Hepatic stellate cell (primary cell): ENCODE results near the gene DVL3.
"Not testable (repeated sequence)": the region's sequence is repeated elsewhere in the genome, so short reads cannot be mapped to it uniquely, and the experiment has no call there.

Experiments
- DNase-seq: peaks from one replicate; pipeline ENCODE4 v3.0.0; 2011; ENCODE audit warnings: low spot score

Gene DVL3

GRCh38 chr3:184154885-184155643 lies at the start of gene DVL3:
Gene DVL3, plus strand, starts transcription at chr3:184155377. Its CDS starts 259 bp downstream, at chr3:184155636.
- DNase-seq, result peak; percentile 73

GRCh38 chr3:184110316-184110725 lies 44.9 kb upstream of the DVL3 start:
- DNase-seq, result no peak

- no peak for DNase-seq
These were observed 39.2 kb upstream of the DVL3 start for GRCh38 chr3:184116017-184116416.

- DNase-seq, result no peak
These were observed 37.5 kb upstream of the DVL3 start for GRCh38 chr3:184117636-184118035.

GRCh38 chr3:184121031-184121430 lies 34.1 kb upstream of the DVL3 start:
- DNase-seq, result not testable (repeated sequence)

GRCh38 chr3:184126006-184126405 lies 29.2 kb upstream of the DVL3 start:
- no peak for DNase-seq

- peak; percentile 40 for DNase-seq
These were observed 26.2 kb upstream of the DVL3 start for GRCh38 chr3:184129012-184129411.

GRCh38 chr3:184132945-184133344 lies 22.2 kb upstream of the DVL3 start:
- DNase-seq, result no peak

- peak; percentile 63 for DNase-seq
These were observed 21.1 kb upstream of the DVL3 start for GRCh38 chr3:184133840-184134745.

- DNase-seq, result no peak
These were observed 20.4 kb upstream of the DVL3 start for GRCh38 chr3:184134746-184135148.

- DNase-seq, result peak; percentile 92
These were observed 19.8 kb upstream of the DVL3 start, which contains the start of gene EIF2B5 for GRCh38 chr3:184135149-184135910. Gene EIF2B5, plus strand, starts transcription at chr3:184135358. Its CDS starts 28 bp downstream, at chr3:184135386.

GRCh38 chr3:184135911-184136260 lies 19.3 kb upstream of the DVL3 start:
- DNase-seq, result no peak

- DNase-seq, result no peak
These were observed 14.7 kb upstream of the DVL3 start for GRCh38 chr3:184140436-184140835.

GRCh38 chr3:184142199-184142598 lies 13.0 kb upstream of the DVL3 start:
- DNase-seq, result no peak

GRCh38 chr3:184143327-184143726 lies 11.8 kb upstream of the DVL3 start:
- no peak for DNase-seq

GRCh38 chr3:184144505-184144904 lies 10.7 kb upstream of the DVL3 start:
- DNase-seq, result no peak

GRCh38 chr3:184145111-184145524 lies 10.1 kb upstream of the DVL3 start:
- no peak for DNase-seq

GRCh38 chr3:184145751-184146270 lies 9.4 kb upstream of the DVL3 start:
- DNase-seq, result no peak

- no peak for DNase-seq
These were observed 7.1 kb upstream of the DVL3 start for GRCh38 chr3:184148076-184148475.

GRCh38 chr3:184149123-184149522 lies 6.1 kb upstream of the DVL3 start:
- DNase-seq, result no peak

GRCh38 chr3:184149770-184150169 lies 5.4 kb upstream of the DVL3 start:
- not testable (repeated sequence) for DNase-seq
